Measurements from ENCODE around the gene CREB3L2.

CREB3L2 gene

GRCh38 chr7:137953043-137953664, 48.7 kb downstream of the CREB3L2 start:
- TF ChIP-seq GATA1 (IDR thresholded peaks at IDR 0.05; ENCODE audit: low read depth, low read length) (no peak), POLR2A (IDR thresholded peaks at IDR 0.05; ENCODE audit: low read length) (no peak)
- DNase-seq, result no peak

- no peak for TF ChIP-seq POLR2A (IDR thresholded peaks at IDR 0.05; ENCODE audit: low read length)
- no peak for DNase-seq
These were observed 49.5 kb downstream of the CREB3L2 start for GRCh38 chr7:137952426-137952805.

GRCh38 chr7:137951700-137952425, 50.0 kb downstream of the CREB3L2 start:
- DNase-seq, result no peak
- no peak for TF ChIP-seq GATA1 (IDR thresholded peaks at IDR 0.05; ENCODE audit: low read depth, low read length)
- TF ChIP-seq POLR2A (IDR thresholded peaks at IDR 0.05; ENCODE audit: low read length), result no peak

- DNase-seq, result no peak
- no peak for TF ChIP-seq GATA1 (IDR thresholded peaks at IDR 0.05; ENCODE audit: low read depth, low read length)
- TF ChIP-seq POLR2A (IDR thresholded peaks at IDR 0.05; ENCODE audit: low read length), result no peak
These were observed 50.9 kb downstream of the CREB3L2 start for GRCh38 chr7:137950967-137951366.

GRCh38 chr7:137950263-137950621, 51.6 kb downstream of the CREB3L2 start:
- no peak for DNase-seq
- TF ChIP-seq GATA1 (IDR thresholded peaks at IDR 0.05; ENCODE audit: low read depth, low read length), result no peak
- TF ChIP-seq POLR2A (IDR thresholded peaks at IDR 0.05; ENCODE audit: low read length), result no peak

- no peak for DNase-seq
- TF ChIP-seq POLR2A (IDR thresholded peaks at IDR 0.05; ENCODE audit: low read length), result no peak
- no peak for TF ChIP-seq GATA1 (IDR thresholded peaks at IDR 0.05; ENCODE audit: low read depth, low read length)
These were observed 52.2 kb downstream of the CREB3L2 start for GRCh38 chr7:137949416-137950262.

- no peak for TF ChIP-seq POLR2A (IDR thresholded peaks at IDR 0.05; ENCODE audit: low read length)
- TF ChIP-seq GATA1 (IDR thresholded peaks at IDR 0.05; ENCODE audit: low read depth, low read length), result no peak
- DNase-seq, result no peak
These were observed 53.0 kb downstream of the CREB3L2 start for GRCh38 chr7:137948845-137949330.

- no peak for DNase-seq
- TF ChIP-seq POLR2A (IDR thresholded peaks at IDR 0.05; ENCODE audit: low read length), result no peak
- no peak for TF ChIP-seq GATA1 (IDR thresholded peaks at IDR 0.05; ENCODE audit: low read depth, low read length)
These were observed 53.6 kb downstream of the CREB3L2 start for GRCh38 chr7:137948083-137948844.

- TF ChIP-seq POLR2A (IDR thresholded peaks at IDR 0.05; ENCODE audit: low read length) (no peak), GATA1 (IDR thresholded peaks at IDR 0.05; ENCODE audit: low read depth, low read length) (no peak)
- no peak for DNase-seq
These were observed 54.8 kb downstream of the CREB3L2 start for GRCh38 chr7:137947046-137947445.

GRCh38 chr7:137946011-137946410, 55.9 kb downstream of the CREB3L2 start:
- no peak for DNase-seq
- no peak for TF ChIP-seq GATA1 (IDR thresholded peaks at IDR 0.05; ENCODE audit: low read depth, low read length)
- TF ChIP-seq POLR2A (IDR thresholded peaks at IDR 0.05; ENCODE audit: low read length), result no peak

GRCh38 chr7:137944168-137944567, 57.7 kb downstream of the CREB3L2 start:
- no peak for DNase-seq
- TF ChIP-seq GATA1 (IDR thresholded peaks at IDR 0.05; ENCODE audit: low read depth, low read length) (no peak), POLR2A (IDR thresholded peaks at IDR 0.05; ENCODE audit: low read length) (no peak)

GRCh38 chr7:137943132-137943551, 58.7 kb downstream of the CREB3L2 start:
- DNase-seq, result peak; percentile 43 to 61
- TF ChIP-seq GATA1 (IDR thresholded peaks at IDR 0.05; ENCODE audit: low read depth, low read length) (no peak), POLR2A (IDR thresholded peaks at IDR 0.05; ENCODE audit: low read length) (no peak)

- TF ChIP-seq GATA1 (IDR thresholded peaks at IDR 0.05; ENCODE audit: low read depth, low read length) (no peak), POLR2A (IDR thresholded peaks at IDR 0.05; ENCODE audit: low read length) (no peak)
These were observed 59.3 kb downstream of the CREB3L2 start for GRCh38 chr7:137942484-137943115.

More at GRCh38 chr7:137942484-137943115, 59.3 kb downstream of the CREB3L2 start:
- peak in 1 of 2 experiments; percentile 45 for DNase-seq
